A549 treated with CpdA at 1 μM for 4 hours (cell line): ENCODE data around the gene NFKB2. TPM values are rescaled to one million over a fixed set of nuclear protein-coding genes. Genes with fewer than 3 reads are reported as not detected.

Source experiments
- total RNA-seq: library from RNA; stranded (reverse); fragments of 200-300 nt; extraction: Qiagen RNA extraction; gene quantifications from 5 replicates; pipeline ENCODE4 v1.2.3, GENCODE V29; 2022; ENCODE audit warnings: low read depth

Gene NFKB2
- 77.0 to 127 TPM (median 98.1 TPM) in 5 replicates for total RNA-seq

DNA sequence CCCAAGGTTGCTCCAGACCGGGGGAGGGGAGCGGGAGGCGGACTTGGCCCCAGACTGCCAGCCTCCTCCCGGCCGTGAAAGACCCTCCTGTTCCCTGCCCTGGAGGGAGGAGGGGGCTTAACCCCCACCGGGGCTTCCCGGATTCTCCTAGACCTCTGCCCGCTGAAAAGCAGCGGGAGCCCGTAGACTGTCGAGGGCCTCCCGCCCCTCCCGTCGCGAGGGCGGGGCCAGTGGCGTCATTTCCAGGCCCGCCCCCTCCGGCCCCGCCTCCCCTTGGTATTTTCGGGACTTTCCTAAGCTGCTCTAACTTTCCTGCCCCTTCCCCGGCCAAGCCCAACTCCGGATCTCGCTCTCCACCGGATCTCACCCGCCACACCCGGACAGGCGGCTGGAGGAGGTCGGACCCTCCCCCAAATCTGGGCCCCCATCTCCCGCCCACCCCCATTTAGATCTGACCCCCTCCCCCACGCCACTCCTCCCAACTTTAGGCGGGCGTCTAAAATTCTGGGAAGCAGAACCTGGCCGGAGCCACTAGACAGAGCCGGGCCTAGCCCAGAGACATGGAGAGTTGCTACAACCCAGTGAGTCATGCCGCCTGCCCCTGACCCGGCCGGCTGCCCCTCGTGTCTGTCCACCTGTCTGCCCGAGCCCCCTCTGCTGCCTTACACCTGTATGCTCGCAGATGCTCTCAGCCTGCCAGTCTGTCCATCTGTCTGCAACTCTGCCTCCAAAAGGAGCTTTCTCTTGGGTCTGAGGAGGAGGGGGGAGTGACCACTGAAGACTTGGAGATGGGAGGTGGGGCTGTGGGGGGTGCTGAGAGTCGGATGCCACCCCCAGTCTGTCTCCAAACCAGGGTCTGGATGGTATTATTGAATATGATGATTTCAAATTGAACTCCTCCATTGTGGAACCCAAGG, at the start of gene NFKB2:
Gene NFKB2, plus strand, starts transcription at position 306 of the 917 bp plus-strand sequence. Its CDS starts 255 bp downstream, at position 561.

DNA sequence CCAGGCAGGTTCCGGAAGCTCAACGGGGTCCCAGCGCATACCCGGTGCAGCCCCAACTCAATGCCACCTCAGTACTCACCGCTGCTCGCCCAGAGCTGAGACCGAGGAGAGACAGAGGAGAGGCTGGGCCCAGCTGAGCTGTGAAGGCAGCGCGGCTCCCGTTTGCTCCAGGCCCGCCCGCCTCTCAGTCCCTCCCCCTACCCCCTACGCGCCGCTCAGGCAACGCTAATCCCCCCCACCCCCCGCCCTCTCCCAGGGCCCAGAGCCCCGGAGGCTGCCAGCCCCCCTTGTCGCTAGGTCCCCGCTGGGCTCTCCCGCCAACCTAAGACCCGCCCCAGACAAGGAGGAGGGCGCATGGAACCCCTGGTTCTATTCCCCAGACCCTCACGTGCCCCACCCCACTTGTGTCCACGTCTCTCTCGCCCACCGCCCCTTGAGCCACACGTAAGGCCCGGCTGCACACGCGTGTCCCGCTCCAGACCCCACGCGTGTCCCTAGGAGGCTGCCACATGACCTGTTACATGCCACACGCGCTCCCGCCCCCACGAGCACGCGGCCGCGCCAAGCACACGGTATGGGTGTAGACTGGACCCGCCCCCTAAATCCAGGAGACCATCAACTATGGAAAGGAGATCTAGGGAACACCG, 23.2 kb downstream of the NFKB2 start, which contains the start of gene PSD:
Gene PSD, minus strand, starts transcription at position 164 of the 647 bp plus-strand sequence. CDS start 1,747 bp downstream, outside the sequence.

DNA sequence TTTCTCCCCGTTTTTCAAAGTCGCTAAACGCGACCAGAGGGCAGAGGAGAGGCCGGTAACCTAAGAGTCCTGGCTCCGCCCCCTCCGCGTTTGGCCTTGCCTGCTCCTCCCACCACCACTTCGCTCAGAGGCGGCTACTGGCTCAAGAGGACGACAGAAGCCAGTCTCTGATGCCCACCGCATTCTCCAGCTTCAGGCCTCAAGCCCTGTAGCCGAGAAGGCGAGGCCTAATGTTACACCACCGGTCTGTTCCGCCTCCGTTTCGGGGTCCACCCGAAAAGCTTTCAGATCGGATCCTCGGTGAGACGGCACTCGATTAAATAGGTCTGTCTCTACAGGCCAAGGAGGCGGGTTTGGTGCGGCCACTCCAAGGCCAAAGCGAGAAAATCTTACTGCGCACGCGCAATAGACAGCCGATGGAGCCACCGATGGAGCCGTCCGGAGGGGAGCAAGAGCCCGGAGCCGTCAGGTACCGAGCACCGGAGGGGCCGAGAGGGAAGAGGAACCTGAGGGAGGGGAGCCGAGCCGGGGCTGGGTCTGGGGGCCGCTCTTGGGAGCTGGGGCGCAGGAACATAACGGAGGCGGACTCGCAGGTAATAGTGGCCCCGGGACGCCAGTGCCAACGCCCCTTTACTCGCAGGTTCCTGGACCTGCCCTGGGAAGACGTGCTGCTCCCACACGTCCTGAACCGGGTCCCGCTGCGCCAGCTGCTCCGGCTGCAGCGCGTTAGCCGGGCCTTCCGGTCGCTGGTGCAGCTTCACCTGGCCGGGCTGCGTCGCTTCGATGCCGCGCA, 25.4 kb downstream of the NFKB2 start, which contains the start of gene FBXL15:
Gene FBXL15, plus strand, starts transcription at position 123 of the 793 bp plus-strand sequence. Its CDS starts 294 bp downstream, at position 417.

DNA sequence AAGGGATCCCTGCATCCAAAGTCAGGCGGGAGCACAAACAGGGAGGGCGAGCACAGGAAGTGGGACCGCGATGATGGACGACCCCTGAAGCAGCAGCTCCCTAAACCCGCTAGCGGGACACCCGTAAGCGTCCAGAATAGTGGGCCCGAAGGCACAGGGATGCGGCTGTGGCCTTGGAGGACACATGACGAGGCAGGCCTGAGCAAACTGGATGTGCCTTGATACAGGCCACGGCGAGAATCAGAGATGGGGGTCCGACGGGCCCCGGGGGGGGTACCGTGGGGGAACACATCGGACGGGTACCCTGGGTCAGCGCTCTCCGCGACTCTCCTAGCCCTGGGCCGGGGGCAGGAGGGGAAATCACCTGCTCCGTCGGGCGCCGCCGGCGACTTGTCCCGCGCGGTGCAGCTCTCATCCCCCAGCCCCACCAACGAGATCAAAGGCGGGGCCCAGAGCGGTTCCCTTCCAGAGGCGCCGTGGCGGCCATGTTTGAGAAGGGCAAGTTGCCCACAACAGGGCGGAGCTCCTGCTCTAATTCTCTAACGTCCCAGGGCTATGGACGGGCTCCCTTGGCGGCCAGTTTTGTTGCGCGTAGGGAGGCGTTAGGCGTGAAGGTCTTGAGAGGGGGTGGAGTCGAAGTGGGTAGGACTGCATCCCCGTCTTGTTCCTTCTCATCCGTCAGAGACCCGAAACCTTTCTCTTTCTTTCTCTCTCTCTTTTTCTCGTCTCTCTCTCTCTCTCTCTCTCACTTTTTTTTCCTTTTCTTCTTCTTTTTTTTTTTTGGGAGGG, 36.9 kb downstream of the NFKB2 start, which contains the start of gene CUEDC2:
Gene CUEDC2, minus strand, starts transcription at position 413 of the 789 bp plus-strand sequence. CDS start 7,386 bp downstream, outside the sequence.

DNA sequence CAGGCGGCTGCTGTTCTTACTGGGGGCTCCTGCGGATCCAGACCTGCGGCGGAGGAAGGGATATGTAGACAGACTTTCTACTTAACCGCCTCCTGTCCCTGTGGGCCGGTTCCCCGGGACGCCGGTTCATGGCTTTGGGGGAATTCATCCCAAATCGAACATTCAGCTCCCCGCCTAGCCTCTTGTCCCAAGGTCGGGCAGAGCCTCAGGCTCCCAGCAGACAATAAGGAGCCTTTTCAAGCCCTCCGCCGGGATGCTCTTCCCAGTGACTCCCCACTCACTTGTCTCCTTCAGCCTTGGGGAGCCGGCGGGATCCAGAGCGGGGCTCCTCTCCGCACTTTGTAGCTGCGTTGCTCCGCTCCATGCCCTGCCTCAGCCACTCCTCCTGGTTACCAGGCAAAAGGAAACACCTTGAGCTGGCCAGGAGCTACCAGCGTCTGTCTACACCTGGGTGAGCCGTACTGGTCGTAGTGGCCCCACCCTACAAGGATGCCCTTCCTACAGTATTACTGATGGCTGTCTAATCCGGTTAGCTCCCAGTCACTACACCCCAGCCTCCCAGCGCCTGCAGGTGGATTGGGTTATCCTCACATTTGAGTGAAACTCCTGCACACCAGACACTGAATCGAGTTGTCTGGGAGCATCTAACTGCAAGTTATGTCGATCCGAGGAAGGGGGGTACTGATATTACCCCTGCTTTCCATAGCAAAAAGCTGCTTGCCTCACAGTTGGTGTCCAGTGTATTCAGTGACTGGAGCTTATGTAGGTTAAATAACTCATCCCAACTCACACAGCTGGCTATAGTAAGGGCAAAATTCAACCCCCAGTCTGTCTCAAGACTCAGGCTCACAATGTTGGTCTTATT, 55.8 kb downstream of the NFKB2 start, which contains the start of gene C10orf95:
Gene C10orf95, minus strand, starts transcription at position 439 of the 865 bp plus-strand sequence. CDS start 450 bp downstream, outside the sequence.

Other genes with a start within 250 kb of the NFKB2 start
- gene NOLC1, start 243.3 kb upstream of the NFKB2 start, total RNA-seq = 180 to 198 TPM (median 191 TPM) in 5 replicates
- gene ELOVL3, start 169.4 kb upstream of the NFKB2 start, total RNA-seq = 0.21 to 0.50 TPM (median 0.37 TPM) in 5 replicates
- 0.22 to 0.46 TPM (median 0.27 TPM) in 5 replicates for gene PITX3, start 154.2 kb upstream of the NFKB2 start, total RNA-seq
- 23.5 to 28.7 TPM (median 26.8 TPM) in 5 replicates for gene GBF1, start 150.2 kb upstream of the NFKB2 start, total RNA-seq
- gene PSD, start 23.1 kb downstream of the NFKB2 start, total RNA-seq = 0.24 to 0.91 TPM (median 0.30 TPM) in 5 replicates
- gene FBXL15, start 25.1 kb downstream of the NFKB2 start, total RNA-seq = 6.5 to 11.3 TPM (median 8.2 TPM) in 5 replicates
- gene CUEDC2, start 36.9 kb downstream of the NFKB2 start, total RNA-seq = 62.5 to 70.8 TPM (median 63.1 TPM) in 5 replicates
- 0.08 to 0.34 TPM (median 0.11 TPM) in 5 replicates for gene C10orf95, start 55.8 kb downstream of the NFKB2 start, total RNA-seq
- gene ACTR1A, start 107.0 kb downstream of the NFKB2 start, total RNA-seq = 84.0 to 96.4 TPM (median 93.6 TPM) in 5 replicates
- gene SUFU, start 108.3 kb downstream of the NFKB2 start, total RNA-seq = 6.4 to 8.4 TPM (median 7.3 TPM) in 5 replicates
- gene TRIM8, start 248.8 kb downstream of the NFKB2 start, total RNA-seq = 39.0 to 48.6 TPM (median 46.8 TPM) in 5 replicates